BE2C (cell line): ENCODE measurements around the gene GMPPB.
"Not testable (repeated sequence)": the region's sequence is repeated elsewhere in the genome, so short reads cannot be mapped to it uniquely, and the experiment has no call there.

Experiments
- DNase-seq: peaks from one replicate; pipeline ENCODE4 v3.0.0-alpha.2; 2020
- H3K27me3 ChIP-seq: fragments of 250-450 bp; sonication (Bioruptor Pico); 2 replicates; pipeline ENCODE4 v1.5.1; 2020; ENCODE audit warnings: mild to moderate bottlenecking
- H3K36me3 ChIP-seq: fragments of 250-450 bp; sonication (Bioruptor Pico); 2 replicates; pipeline ENCODE4 v1.5.1; 2020; ENCODE audit warnings: mild to moderate bottlenecking
- H3K4me1 ChIP-seq: fragments of 250-450 bp; sonication (Bioruptor Pico); 2 replicates; pipeline ENCODE4 v1.5.1; 2020
- H3K4me3 ChIP-seq: 2 replicates; pipeline ENCODE4 v1.5.1; 2011; ENCODE audit warnings: low read depth, low read length
- H3K9me3 ChIP-seq: fragments of 250-450 bp; sonication (Bioruptor Pico); 2 replicates; pipeline ENCODE4 v1.5.1; 2020
- CTCF ChIP-seq: IDR thresholded peaks from 2 replicates; pipeline ENCODE4 v1.5.1; 2012; ENCODE audit warnings: mild to moderate bottlenecking, low read depth, low read length

The GMPPB gene

GRCh38 chr3:49703443-49703927, 20.3 kb downstream of the GMPPB start:
- DNase-seq, result peak; percentile 71

GRCh38 chr3:49702672-49703071, 21.1 kb downstream of the GMPPB start:
- H3K27me3 ChIP-seq, result no peaks in the 10 kb centered on the region
- DNase-seq, result no peak
- no peak overlapping the region for H3K4me3 ChIP-seq
- H3K36me3 ChIP-seq, result no peaks in the 10 kb centered on the region
- no peaks in the 10 kb centered on the region for H3K4me1 ChIP-seq
- H3K9me3 ChIP-seq, result no peaks in the 10 kb centered on the region
- no peak for TF ChIP-seq CTCF

More at GRCh38 chr3:49703443-49703927, 20.3 kb downstream of the GMPPB start:
- Histone ChIP-seq H3K9me3 (no peaks in the 10 kb centered on the region), H3K4me3 (no peak overlapping the region), H3K36me3 (no peaks in the 10 kb centered on the region), H3K4me1 (no peaks in the 10 kb centered on the region), H3K27me3 (no peaks in the 10 kb centered on the region)
- TF ChIP-seq CTCF, result peak; percentile 74

GRCh38 chr3:49701388-49702077, 22.2 kb downstream of the GMPPB start:
- Histone ChIP-seq H3K36me3 (no peaks in the 10 kb centered on the region), H3K27me3 (no peaks in the 10 kb centered on the region), H3K9me3 (no peaks in the 10 kb centered on the region), H3K4me1 (no peaks in the 10 kb centered on the region), H3K4me3 (no peak overlapping the region)
- TF ChIP-seq CTCF, result peak; percentile 39
- no peak for DNase-seq

GRCh38 chr3:49700453-49701128, 23.2 kb downstream of the GMPPB start:
- Histone ChIP-seq H3K27me3 (no peaks in the 10 kb centered on the region), H3K9me3 (no peaks in the 10 kb centered on the region), H3K36me3 (no peaks in the 10 kb centered on the region), H3K4me1 (no peaks in the 10 kb centered on the region), H3K4me3 (no peak overlapping the region)
- no peak for DNase-seq
- 0 out of 2 replicates have a peak, but pooled peaks have one; percentile 9 for TF ChIP-seq CTCF

GRCh38 chr3:49700014-49700413, 23.7 kb downstream of the GMPPB start:
- H3K4me3 ChIP-seq, result no peak overlapping the region
- DNase-seq, result no peak
- no peaks in the 10 kb centered on the region for H3K27me3 ChIP-seq
- H3K9me3 ChIP-seq, result no peaks in the 10 kb centered on the region
- H3K36me3 ChIP-seq, result no peaks in the 10 kb centered on the region
- TF ChIP-seq CTCF, result no peak
- no peaks in the 10 kb centered on the region for H3K4me1 ChIP-seq

- no peak overlapping the region for H3K4me3 ChIP-seq
- DNase-seq, result no peak
- no peaks in the 10 kb centered on the region for H3K9me3 ChIP-seq
- H3K36me3 ChIP-seq, result no peaks in the 10 kb centered on the region
- H3K27me3 ChIP-seq, result no peaks in the 10 kb centered on the region
- no peak for TF ChIP-seq CTCF
- no peaks in the 10 kb centered on the region for H3K4me1 ChIP-seq
Observed at GRCh38 chr3:49699281-49699979, 24.3 kb downstream of the GMPPB start.

- H3K36me3 ChIP-seq, H3K9me3 ChIP-seq, H3K4me1 ChIP-seq, DNase-seq, H3K27me3 ChIP-seq, H3K4me3 ChIP-seq: not testable (repeated sequence)
Observed at GRCh38 chr3:49695350-49696015, 28.3 kb downstream of the GMPPB start.

GRCh38 chr3:49694409-49695070, 29.2 kb downstream of the GMPPB start:
- H3K36me3 ChIP-seq, DNase-seq, H3K4me1 ChIP-seq, H3K27me3 ChIP-seq, H3K9me3 ChIP-seq, H3K4me3 ChIP-seq: not testable (repeated sequence)
